ENCODE measurements around the gene PTPN12. TPM values are rescaled to one million over a fixed set of nuclear protein-coding genes. Genes with fewer than 3 reads are reported as not detected.

The PTPN12 gene
- total and polyA plus RNA-seq, 7 donors = 21.5 to 158 (median 64.2) TPM

DNA sequence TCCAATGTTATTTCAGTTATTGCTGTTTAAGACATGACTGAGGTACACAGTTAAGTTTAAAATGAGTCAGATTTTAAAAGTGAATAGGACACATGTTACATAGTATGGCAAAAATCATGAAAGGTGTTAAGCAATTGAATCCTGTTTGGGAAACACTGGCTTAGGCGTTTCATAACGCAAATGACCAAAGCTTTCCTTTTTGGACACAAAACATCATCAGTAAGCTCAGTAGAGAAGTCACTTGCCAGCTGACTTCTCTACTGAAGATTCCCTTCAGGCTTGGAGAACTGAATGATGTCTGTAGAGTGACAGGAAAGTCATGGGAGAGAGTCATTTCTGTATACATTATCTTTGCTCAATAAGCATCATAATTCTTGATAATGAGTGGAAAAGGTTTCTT is 94.7 kb downstream of the PTPN12 start:
- TF ChIP-seq POLR2A (IDR thresholded peaks at IDR 0.05) = no peak
- TF ChIP-seq, protein P1, sequence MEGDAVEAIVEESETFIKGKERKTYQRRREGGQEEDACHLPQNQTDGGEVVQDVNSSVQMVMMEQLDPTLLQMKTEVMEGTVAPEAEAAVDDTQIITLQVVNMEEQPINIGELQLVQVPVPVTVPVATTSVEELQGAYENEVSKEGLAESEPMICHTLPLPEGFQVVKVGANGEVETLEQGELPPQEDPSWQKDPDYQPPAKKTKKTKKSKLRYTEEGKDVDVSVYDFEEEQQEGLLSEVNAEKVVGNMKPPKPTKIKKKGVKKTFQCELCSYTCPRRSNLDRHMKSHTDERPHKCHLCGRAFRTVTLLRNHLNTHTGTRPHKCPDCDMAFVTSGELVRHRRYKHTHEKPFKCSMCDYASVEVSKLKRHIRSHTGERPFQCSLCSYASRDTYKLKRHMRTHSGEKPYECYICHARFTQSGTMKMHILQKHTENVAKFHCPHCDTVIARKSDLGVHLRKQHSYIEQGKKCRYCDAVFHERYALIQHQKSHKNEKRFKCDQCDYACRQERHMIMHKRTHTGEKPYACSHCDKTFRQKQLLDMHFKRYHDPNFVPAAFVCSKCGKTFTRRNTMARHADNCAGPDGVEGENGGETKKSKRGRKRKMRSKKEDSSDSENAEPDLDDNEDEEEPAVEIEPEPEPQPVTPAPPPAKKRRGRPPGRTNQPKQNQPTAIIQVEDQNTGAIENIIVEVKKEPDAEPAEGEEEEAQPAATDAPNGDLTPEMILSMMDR (IDR thresholded peaks at IDR 0.05) = no peak
- TF ChIP-seq EP300 (IDR thresholded peaks at IDR 0.05) = no peak
- no peak for TF ChIP-seq POLR2AphosphoS5 (IDR thresholded peaks at IDR 0.05)
- WGBS, 2 donors = 86 to 92% methylated on average over 2 of the region's 2 CpGs
- Histone ChIP-seq H3K4me3 (no peak overlapping the region), H3K4me1 (no peaks in the 10 kb centered on the region), H3K27ac (no peak overlapping the region), H3K9me3 (no peaks in the 10 kb centered on the region), H3K27me3 (no peaks in the 10 kb centered on the region), H3K36me3 (peaks cover 10 to 78% (median 16%) of the 10 kb centered on the region in 4 donors)
- no peak for DNase-seq
- intact Hi-C loops (cut with DNase I) = no loop called here

DNA sequence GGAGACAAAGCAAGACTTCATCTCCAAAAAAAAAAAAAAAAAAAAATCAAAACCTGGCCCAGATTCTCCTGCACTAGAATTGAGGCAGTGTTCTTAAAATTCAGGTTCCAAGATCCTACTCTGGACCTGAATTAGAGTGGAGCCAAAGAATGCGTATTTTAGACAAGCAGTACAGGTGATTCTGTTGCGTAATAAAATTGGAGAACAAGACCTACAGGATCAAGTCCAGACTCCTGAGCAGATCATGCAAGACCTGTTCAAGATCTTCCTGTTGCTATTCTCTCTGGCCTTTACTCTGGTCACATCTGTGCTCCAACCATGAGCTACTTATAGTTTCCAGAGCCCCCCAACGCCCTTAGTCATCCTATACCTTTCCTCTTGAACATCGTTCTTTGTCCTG is 107.7 kb downstream of the PTPN12 start:
- no peak for DNase-seq
- WGBS, 2 donors = 90 to 93% methylated on average over 4 of the region's 4 CpGs
- H3K36me3 ChIP-seq = peaks cover 0 to 67% (median 19%) of the 10 kb centered on the region in 4 donors
- intact Hi-C loops (cut with DNase I) = no loop called here
- peaks cover 0 to 3% (median 0%) of the 10 kb centered on the region in 4 donors for H3K4me1 ChIP-seq
- no peaks in the 10 kb centered on the region for H3K27me3 ChIP-seq
- no peak overlapping the region for H3K4me3 ChIP-seq
- no peak for TF ChIP-seq POLR2A (IDR thresholded peaks at IDR 0.05)
- TF ChIP-seq, protein P1 (IDR thresholded peaks at IDR 0.05) = no peak
- H3K27ac ChIP-seq = no peak overlapping the region
- H3K9me3 ChIP-seq = no peaks in the 10 kb centered on the region

DNA sequence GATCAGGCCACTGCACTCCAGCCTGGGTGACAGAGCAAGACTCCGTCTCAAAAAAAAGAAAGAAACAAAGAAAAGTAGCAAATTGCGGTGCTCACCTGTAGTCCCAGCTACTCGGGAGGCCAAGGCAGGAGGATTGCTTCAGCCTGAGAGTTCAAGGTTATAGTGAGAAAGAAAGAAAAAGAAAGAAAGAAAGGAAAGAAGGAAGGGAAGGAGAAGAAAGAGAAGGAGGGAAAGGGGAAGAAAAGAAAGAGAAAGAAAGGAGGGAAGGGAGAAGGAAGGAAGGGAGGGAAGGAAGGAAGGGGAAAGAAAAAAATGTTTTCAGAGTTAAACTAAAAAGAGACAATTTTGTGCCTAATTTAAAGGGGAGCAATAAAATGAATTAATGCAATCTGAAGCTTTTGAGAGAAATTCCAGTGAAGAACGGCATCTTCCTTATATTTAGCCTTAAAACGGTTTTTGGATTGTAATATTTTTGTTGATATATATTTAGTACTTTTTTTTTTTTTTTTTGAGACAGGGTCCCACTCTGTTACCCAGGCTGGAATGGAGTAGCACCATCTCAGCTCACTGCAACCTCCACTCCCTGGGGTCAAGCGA is 111.7 kb downstream of the PTPN12 start:
- no peak overlapping the region for H3K4me3 ChIP-seq
- DNase-seq = no peak
- peaks cover 0 to 34% (median 4%) of the 10 kb centered on the region in 4 donors for H3K36me3 ChIP-seq
- peaks cover 0 to 8% (median 3%) of the 10 kb centered on the region in 4 donors for H3K4me1 ChIP-seq
- TF ChIP-seq, protein P1 (IDR thresholded peaks at IDR 0.05) = no peak
- TF ChIP-seq POLR2AphosphoS5 (IDR thresholded peaks at IDR 0.05) = no peak
- H3K9me3 ChIP-seq = no peaks in the 10 kb centered on the region
- WGBS, 2 donors = 95 to 96% methylated on average over 6 of the region's 6 CpGs
- intact Hi-C loops (cut with DNase I) = no loop called here
- H3K27me3 ChIP-seq = no peaks in the 10 kb centered on the region
- no peak overlapping the region for H3K27ac ChIP-seq

DNA sequence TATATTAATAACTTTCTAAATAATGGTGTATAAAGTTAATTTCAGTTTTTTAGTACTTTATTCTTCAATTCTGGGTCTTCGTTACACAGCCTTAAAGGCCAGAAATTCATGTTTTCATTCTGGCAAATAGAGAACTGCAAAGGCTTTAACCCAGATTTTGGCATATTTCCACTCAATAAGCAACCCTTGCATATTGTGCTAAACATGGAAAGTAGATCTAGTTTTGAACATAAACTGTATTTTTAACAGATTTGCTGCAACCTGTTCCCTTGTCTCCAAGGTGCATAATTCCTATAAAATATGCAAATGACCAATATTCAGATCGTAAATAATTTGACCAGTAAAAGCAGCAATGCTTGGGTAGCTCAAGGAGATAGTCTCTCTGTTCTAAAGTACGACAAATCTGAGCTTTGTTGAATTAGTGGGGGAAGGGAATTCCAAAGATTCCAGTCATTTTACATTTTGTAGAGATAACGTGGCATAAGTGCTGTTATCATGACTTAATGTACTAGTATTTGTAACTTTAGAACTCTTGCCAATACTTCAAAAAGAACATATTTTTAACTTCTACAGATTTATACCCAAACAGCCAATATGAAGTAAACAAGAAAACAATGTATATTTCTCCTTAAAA is 112.7 kb downstream of the PTPN12 start:
- no peaks in the 10 kb centered on the region for H3K9me3 ChIP-seq
- no peak overlapping the region for H3K4me3 ChIP-seq
- intact Hi-C loops (cut with DNase I) = loop anchor here (10.0 kb wide), 1 partner anchor 365 kb away; no protein-coding TSS in a partner anchor
- H3K36me3 ChIP-seq = peaks cover 0 to 31% (median 4%) of the 10 kb centered on the region in 4 donors
- peaks cover 0 to 8% (median 3%) of the 10 kb centered on the region in 4 donors for H3K4me1 ChIP-seq
- no peaks in the 10 kb centered on the region for H3K27me3 ChIP-seq
- TF ChIP-seq POLR2AphosphoS5 (IDR thresholded peaks at IDR 0.05) (no peak), POLR2A (IDR thresholded peaks at IDR 0.05) (no peak), EP300 (IDR thresholded peaks at IDR 0.05) (no peak)
- TF ChIP-seq, protein P1 (IDR thresholded peaks at IDR 0.05) = no peak
- H3K27ac ChIP-seq = no peak overlapping the region
- 85% methylated on average over 4 of the region's 4 CpGs for WGBS, 2 donors
- DNase-seq = no peak

Data from sigmoid colon (tissue), 7 donors.